GM20000 (cell line): ENCODE data around the gene ZBTB5.

Source experiments
- DNase-seq: peaks from one replicate; pipeline ENCODE4 v3.0.0; 2012; ENCODE audit warnings: low spot score
- CTCF ChIP-seq: IDR thresholded peaks from 2 replicates; pipeline ENCODE4 v1.5.1; 2012; ENCODE audit warnings: mild to moderate bottlenecking, control low read depth; ENCODE audit errors: extremely low read depth, missing control alignments

ZBTB5 gene

GRCh38 chr9:37445832-37446231 lies 19.4 kb downstream of the ZBTB5 start:
- no peak for TF ChIP-seq CTCF
- no peak for DNase-seq

GRCh38 chr9:37444890-37445289 lies 20.4 kb downstream of the ZBTB5 start:
- DNase-seq = no peak
- no peak for TF ChIP-seq CTCF

GRCh38 chr9:37443566-37443965 lies 21.7 kb downstream of the ZBTB5 start:
- no peak for DNase-seq
- no peak for TF ChIP-seq CTCF

GRCh38 chr9:37442556-37442955 lies 22.7 kb downstream of the ZBTB5 start:
- no peak for TF ChIP-seq CTCF
- no peak for DNase-seq

GRCh38 chr9:37441776-37442370 lies 23.4 kb downstream of the ZBTB5 start:
- TF ChIP-seq CTCF = no peak
- no peak for DNase-seq

- TF ChIP-seq CTCF = no peak
- DNase-seq = no peak
These were observed 26.9 kb downstream of the ZBTB5 start for GRCh38 chr9:37438359-37438758.

- DNase-seq = no peak
- no peak for TF ChIP-seq CTCF
These were observed 27.6 kb downstream of the ZBTB5 start for GRCh38 chr9:37437621-37438020.
